ENCODE data around the gene RPLP2. TPM values are rescaled to one million over a fixed set of nuclear protein-coding genes. Genes with fewer than 3 reads are reported as not detected.

The RPLP2 gene
- 1,883 and 1,900 TPM in 2 replicates for total RNA-seq

- intact Hi-C loops (cut with micrococcal nuclease): loop anchor here (1.0 to 5.0 kb wide), 9 partner anchors 10 to 542 kb away; partner anchors contain the start of genes DEAF1, GATD1, PHRF1 and POLR2L
Observed at GRCh38 chr11:809287-810039, at the start of gene RPLP2. Gene RPLP2, plus strand, starts transcription at chr11:809967. Its CDS starts 268 bp downstream, at chr11:810235.

GRCh38 chr11:760236-760635, 49.5 kb upstream of the RPLP2 start:
- intact Hi-C loops (cut with micrococcal nuclease): no loop called here

- intact Hi-C loops (cut with micrococcal nuclease): no loop called here
Observed at GRCh38 chr11:761526-762108, 48.1 kb upstream of the RPLP2 start.

GRCh38 chr11:762421-763072, 47.2 kb upstream of the RPLP2 start:
- intact Hi-C loops (cut with micrococcal nuclease): no loop called here

GRCh38 chr11:763073-763463, 46.7 kb upstream of the RPLP2 start:
- intact Hi-C loops (cut with micrococcal nuclease): no loop called here

- intact Hi-C loops (cut with micrococcal nuclease): no loop called here
Observed at GRCh38 chr11:763549-764321, 46.0 kb upstream of the RPLP2 start.

GRCh38 chr11:764322-765024, 45.3 kb upstream of the RPLP2 start:
- intact Hi-C loops (cut with micrococcal nuclease): loop anchor here (1.0 kb wide), 2 partner anchors 41 to 102 kb away; no protein-coding TSS in a partner anchor

- intact Hi-C loops (cut with micrococcal nuclease): loop anchor here (1.0 kb wide), 2 partner anchors 42 to 103 kb away; no protein-coding TSS in a partner anchor
Observed at GRCh38 chr11:765025-765801, 44.6 kb upstream of the RPLP2 start.

- intact Hi-C loops (cut with micrococcal nuclease): loop anchor here (1.0 kb wide), 2 partner anchors 42 to 103 kb away; no protein-coding TSS in a partner anchor
Observed at GRCh38 chr11:765802-766091, 44.0 kb upstream of the RPLP2 start.

- intact Hi-C loops (cut with micrococcal nuclease): no loop called here
Observed at GRCh38 chr11:766106-766935, 43.4 kb upstream of the RPLP2 start.

- intact Hi-C loops (cut with micrococcal nuclease): no loop called here
Observed at GRCh38 chr11:766936-767210, 42.9 kb upstream of the RPLP2 start.

- intact Hi-C loops (cut with micrococcal nuclease): no loop called here
Observed at GRCh38 chr11:767238-767637, 42.5 kb upstream of the RPLP2 start.

GRCh38 chr11:769887-770641, 39.7 kb upstream of the RPLP2 start:
- intact Hi-C loops (cut with micrococcal nuclease): no loop called here

GRCh38 chr11:770642-771616, 38.8 kb upstream of the RPLP2 start:
- intact Hi-C loops (cut with micrococcal nuclease): no loop called here

- intact Hi-C loops (cut with micrococcal nuclease): no loop called here
Observed at GRCh38 chr11:771617-772204, 38.1 kb upstream of the RPLP2 start.

GRCh38 chr11:772429-773390, 37.1 kb upstream of the RPLP2 start:
- intact Hi-C loops (cut with micrococcal nuclease): no loop called here

All from T-helper 1 cell treated with Interleukin-12 subunit alpha and Interleukin-12 subunit beta and Interleukin-4 antibody, amounts not matched to agents 30 ng/mL and 1 ng/mL, for 36 hours (primary cell).